ENCODE measurements around the gene PLEKHG3.

DNA sequence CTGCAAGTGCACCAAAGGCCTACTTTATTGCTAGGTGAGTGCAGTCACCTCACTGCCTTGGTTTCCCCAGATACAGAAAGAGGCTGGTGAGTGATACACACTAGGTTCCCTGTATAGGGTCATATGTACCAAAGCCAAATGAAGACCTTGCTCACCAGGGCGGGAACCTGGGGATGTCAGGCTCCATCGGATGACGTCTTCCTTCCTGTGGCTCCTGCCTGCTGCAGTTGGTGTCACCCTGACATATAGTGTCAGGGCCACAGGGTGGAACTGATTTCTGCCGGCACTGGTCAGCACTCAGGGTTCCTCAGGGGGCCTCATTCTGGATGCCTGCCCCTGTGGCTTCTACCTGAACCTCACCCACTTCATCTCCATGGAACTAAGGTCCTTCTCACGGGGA is 43.1 kb downstream of the PLEKHG3 start:
- no peak for TF ChIP-seq POLR2A (IDR thresholded peaks at IDR 0.05)
- TF ChIP-seq, protein P1, sequence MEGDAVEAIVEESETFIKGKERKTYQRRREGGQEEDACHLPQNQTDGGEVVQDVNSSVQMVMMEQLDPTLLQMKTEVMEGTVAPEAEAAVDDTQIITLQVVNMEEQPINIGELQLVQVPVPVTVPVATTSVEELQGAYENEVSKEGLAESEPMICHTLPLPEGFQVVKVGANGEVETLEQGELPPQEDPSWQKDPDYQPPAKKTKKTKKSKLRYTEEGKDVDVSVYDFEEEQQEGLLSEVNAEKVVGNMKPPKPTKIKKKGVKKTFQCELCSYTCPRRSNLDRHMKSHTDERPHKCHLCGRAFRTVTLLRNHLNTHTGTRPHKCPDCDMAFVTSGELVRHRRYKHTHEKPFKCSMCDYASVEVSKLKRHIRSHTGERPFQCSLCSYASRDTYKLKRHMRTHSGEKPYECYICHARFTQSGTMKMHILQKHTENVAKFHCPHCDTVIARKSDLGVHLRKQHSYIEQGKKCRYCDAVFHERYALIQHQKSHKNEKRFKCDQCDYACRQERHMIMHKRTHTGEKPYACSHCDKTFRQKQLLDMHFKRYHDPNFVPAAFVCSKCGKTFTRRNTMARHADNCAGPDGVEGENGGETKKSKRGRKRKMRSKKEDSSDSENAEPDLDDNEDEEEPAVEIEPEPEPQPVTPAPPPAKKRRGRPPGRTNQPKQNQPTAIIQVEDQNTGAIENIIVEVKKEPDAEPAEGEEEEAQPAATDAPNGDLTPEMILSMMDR (IDR thresholded peaks at IDR 0.05) = no peak
